Dermis microvascular lymphatic vessel endothelial cell (primary cell): ENCODE data around the gene SLFN12L. TPM values are rescaled to one million over a fixed set of nuclear protein-coding genes. Genes with fewer than 3 reads are reported as not detected.
"Not testable (repeated sequence)": the region's sequence is repeated elsewhere in the genome, so short reads cannot be mapped to it uniquely, and the experiment has no call there.

Experiments used
- DNase-seq, 2 donors: peaks; one replicate each; pipeline versions ENCODE4 v3.0.0 to v3.0.0-alpha.2; 2010; ENCODE audit warnings: low read depth in 2 of 2
- total RNA-seq: library from RNA; depleted of rRNA; stranded (reverse); fragments of >200 nt; gene quantifications from 2 replicates; pipeline ENCODE4 v1.2.1, GENCODE V29; 2014

The SLFN12L gene
- total RNA-seq, 1 donor from 2014 or later = under 0.01 TPM

GRCh38 chr17:35496451-35497290 is 40.8 kb downstream of the SLFN12L start:
- no peak for DNase-seq

DNA sequence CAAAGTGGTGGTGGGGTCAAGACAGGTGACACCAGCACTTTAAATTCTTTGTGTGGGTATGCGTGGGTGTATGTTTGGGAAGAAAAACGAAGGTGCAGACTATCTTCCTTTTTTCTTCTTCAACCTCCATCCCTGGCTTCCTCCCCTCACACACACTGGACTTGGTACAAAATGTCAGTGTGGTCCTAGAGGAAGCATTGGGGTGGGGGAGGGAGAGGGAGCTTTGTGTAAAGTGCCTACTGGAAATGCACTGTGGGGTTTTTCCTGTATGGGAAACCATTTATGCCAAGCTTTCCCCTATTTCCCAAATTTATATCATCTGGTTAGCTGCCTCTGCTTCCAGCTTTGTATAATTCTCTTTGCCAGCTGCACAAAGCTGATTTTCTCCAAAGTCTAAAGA is 44.4 kb downstream of the SLFN12L start:
- DNase-seq = no peak

- no peak for DNase-seq
Measured at GRCh38 chr17:35491417-35491816, 46.1 kb downstream of the SLFN12L start.

GRCh38 chr17:35489944-35490343 is 47.5 kb downstream of the SLFN12L start:
- no peak for DNase-seq

- DNase-seq = no peak
Measured at GRCh38 chr17:35488991-35489390, 48.5 kb downstream of the SLFN12L start.

- DNase-seq = no peak
Measured at GRCh38 chr17:35486920-35487732, 50.4 kb downstream of the SLFN12L start.

DNA sequence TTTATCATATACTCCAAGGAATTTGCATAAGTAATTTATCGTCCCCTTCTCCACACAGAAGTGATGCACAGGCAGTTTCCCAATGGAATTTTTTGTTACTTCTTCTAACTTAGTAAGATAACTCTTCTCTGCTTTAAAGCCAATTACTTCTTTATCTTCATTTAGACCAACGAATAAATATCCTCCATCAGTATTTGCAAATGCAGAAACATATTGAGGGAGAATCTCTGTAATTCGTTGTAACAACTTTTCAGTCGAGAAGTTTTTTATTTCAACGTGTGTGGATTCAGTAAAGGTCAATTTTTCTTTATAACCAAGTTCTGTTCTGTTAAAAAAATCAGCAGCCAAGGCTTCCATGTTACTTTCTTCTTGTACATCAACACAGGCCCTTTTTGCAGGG is 58.2 kb downstream of the SLFN12L start:
- no peak for DNase-seq

GRCh38 chr17:35477248-35477647 is 60.2 kb downstream of the SLFN12L start:
- DNase-seq = no peak

DNA sequence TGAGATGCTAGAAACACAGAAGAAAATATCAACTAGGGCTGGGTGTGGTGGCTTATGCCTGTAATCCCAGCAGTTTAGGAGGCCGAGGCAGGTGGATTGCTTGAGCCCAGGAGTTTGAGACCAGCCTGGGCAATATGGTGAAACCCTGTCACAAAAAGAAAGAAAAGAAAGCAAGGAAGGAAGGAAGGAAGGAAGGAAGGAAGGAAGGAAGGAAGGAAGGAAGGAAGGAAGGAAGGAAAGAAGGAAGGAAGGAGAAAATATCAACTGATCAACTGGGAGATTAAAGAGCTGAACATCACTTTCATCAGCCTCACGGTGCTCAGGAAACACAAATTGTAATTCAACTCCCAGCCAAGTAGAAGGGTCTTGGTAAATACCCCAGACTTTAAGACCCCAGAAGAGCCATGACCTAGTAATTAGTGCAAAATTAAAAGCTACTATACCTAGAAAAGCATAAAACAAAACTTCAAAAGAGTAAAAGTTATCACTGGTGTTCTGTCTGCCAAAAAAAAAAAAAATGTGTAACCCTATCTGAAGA is 61.1 kb downstream of the SLFN12L start:
- no peak for DNase-seq

- DNase-seq = no peak
Measured at GRCh38 chr17:35468475-35468874, 69.0 kb downstream of the SLFN12L start.

- no peak for DNase-seq
Measured at GRCh38 chr17:35467824-35468223, 69.7 kb downstream of the SLFN12L start.

- DNase-seq = peak in 1 of 2 donors; percentile 14
Measured at GRCh38 chr17:35460354-35460851, 77.1 kb downstream of the SLFN12L start.

GRCh38 chr17:35454035-35454434 is 83.4 kb downstream of the SLFN12L start:
- DNase-seq = not testable (repeated sequence)

DNA sequence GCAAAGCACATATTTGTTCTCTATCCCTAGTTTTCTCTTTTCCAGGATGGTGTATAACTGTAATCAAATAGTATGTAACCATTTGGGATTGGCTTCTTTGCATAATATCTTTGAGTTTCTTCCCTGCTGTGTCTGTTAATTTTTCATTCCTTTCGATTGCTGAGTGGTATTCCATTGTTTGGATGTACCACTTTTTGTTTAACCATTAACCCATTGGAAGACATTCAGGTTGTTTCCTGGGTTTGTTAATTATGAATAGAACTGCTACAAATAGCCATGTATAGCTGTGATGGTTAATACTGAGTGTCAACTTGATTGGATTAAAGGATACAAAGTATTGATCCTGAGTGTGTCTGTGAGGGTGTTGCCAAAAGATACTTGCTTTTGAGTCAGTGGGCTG is 84.3 kb downstream of the SLFN12L start:
- no peak for DNase-seq

DNA sequence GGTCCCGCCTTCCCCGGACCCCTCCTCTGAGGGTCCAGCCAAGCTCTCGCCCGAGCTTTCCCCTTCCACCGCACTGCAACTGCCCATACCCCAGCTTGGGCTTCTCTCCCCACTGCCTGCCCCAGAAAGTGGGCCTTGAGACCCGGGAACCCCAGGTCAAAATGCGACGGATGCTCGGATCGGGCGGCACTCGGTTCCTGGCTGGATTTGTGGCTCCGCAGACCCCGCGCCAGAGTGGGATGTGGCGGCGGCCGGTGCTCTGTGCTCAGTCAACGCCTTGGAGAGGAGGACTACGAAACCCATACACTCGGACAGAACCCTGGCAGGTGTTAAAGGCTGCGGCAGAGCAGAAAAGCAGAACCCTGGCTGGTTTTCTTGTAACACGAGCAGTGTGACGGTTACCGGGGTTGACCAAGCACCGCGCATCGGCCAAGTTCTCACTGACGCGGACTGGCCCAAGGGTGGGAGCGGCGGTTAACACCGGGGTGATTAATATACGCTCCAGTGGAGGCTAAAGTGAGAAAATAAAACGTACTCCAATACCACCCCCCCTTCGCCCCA is 88.0 kb downstream of the SLFN12L start:
- DNase-seq = no peak

DNA sequence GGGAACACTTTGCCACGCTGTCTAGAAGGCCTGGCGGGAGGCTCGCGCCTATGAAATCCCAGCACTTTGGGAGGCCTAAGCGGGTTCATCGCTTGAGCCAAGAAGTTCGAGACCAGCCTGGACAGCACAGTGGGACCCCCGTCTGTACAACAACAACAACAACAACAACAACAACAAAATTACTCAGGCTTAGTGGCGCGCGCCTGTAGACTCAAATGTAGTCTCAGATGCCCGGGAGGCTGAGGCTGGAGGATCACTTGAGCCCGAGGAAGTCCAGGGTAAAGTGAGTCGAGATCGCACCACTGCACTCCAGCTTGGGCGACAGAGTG is 88.6 kb downstream of the SLFN12L start:
- DNase-seq = no peak

DNA sequence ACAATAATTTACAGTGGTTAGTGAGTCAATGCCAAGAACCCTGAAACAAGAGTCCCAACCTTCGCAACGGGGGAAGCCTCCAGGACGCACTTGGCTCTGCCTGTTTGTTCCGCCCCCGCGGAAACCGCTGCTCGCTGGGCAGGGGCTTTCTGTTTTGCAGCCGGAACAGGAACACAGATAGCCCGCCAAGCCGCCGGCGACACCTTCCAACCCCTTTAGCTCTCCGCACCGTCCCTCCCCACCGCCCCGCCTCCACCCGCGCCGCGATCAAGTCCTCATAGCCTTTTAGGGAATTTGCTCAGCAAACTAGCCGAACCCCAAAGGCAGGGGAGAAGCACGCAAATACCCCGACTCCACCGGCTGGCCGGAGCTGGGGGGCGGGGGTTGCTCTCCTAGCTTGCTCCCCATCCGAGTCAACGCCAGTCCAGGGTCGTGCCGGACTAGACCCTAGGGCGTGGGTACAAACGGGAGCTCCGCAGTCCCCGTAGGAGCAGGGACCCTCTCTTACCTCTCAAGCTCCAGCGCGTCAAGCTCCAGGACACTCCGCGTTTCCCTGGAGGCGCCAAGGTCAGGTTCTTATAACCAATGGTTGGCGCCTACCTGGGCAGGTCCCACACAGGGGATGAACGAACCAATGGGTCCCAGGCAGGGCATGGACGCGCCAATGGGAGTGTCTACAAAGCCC is 89.1 kb downstream of the SLFN12L start, which contains the start of gene SLFN13:
SLFN13 (minus strand) TSS at position 553 of the 685 bp plus-strand sequence. CDS start 3,086 bp downstream, outside the sequence.
- peak; percentile 34 to 62 for DNase-seq

- DNase-seq = no peak
Measured at GRCh38 chr17:35447499-35447898, 90.0 kb downstream of the SLFN12L start.

DNA sequence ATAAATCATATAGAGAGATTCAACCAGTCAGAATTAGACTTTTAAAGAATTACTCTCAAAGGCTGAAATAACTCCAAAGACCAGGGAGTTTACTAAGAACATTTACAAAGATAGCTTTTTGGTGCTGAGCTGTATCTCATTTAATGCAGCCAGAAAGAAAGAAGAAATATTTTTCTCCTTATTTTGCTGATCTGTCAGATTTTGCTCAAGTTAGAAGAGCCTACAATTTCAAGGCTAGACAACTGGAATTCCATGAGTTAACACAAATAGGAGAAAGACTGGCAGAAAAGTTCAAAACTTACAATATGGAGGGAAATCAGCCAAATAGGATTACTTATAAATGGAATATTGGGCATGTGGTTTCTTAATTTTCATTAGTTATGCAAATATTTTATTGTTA is 99.0 kb downstream of the SLFN12L start:
- DNase-seq = no peak

- peak; percentile 69 to 95 for DNase-seq
Measured at GRCh38 chr17:35433075-35433894, 104.2 kb downstream of the SLFN12L start.
